ENCODE data around the gene TMEM123. TPM values are rescaled to one million over a fixed set of nuclear protein-coding genes. Genes with fewer than 3 reads are reported as not detected.

TMEM123 gene
- total RNA-seq, 4 donors from 2014 or later: 282 to 506 (median 336) TPM

- H3K9me3 ChIP-seq: no peaks in the 10 kb centered on the region
- no peak overlapping the region for H3K4me3 ChIP-seq (replicated peaks in 1 of 3)
- WGBS, 2 donors: 70 to 72% methylated on average over 6 of the region's 6 CpGs
- peak in 1 of 2 donors; percentile 11 for TF ChIP-seq POLR2A (IDR thresholded peaks at IDR 0.05)
- TF ChIP-seq, protein P1, sequence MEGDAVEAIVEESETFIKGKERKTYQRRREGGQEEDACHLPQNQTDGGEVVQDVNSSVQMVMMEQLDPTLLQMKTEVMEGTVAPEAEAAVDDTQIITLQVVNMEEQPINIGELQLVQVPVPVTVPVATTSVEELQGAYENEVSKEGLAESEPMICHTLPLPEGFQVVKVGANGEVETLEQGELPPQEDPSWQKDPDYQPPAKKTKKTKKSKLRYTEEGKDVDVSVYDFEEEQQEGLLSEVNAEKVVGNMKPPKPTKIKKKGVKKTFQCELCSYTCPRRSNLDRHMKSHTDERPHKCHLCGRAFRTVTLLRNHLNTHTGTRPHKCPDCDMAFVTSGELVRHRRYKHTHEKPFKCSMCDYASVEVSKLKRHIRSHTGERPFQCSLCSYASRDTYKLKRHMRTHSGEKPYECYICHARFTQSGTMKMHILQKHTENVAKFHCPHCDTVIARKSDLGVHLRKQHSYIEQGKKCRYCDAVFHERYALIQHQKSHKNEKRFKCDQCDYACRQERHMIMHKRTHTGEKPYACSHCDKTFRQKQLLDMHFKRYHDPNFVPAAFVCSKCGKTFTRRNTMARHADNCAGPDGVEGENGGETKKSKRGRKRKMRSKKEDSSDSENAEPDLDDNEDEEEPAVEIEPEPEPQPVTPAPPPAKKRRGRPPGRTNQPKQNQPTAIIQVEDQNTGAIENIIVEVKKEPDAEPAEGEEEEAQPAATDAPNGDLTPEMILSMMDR (IDR thresholded peaks at IDR 0.05): no peak
- H3K27ac ChIP-seq: peak overlapping the region; percentile 59 to 84 (median 61)
- intact Hi-C loops (cut with DNase I): loop anchor here (10.0 kb wide), 1 partner anchor 51 kb away; the partner anchor contains the start of gene BIRC2
- H3K27me3 ChIP-seq: no peaks in the 10 kb centered on the region
- H3K4me1 ChIP-seq: peaks cover 36 to 42% of the 10 kb centered on the region in 2 donors
- peak in 1 of 2 donors; percentile 12 for DNase-seq
- peaks cover 3 to 9% of the 10 kb centered on the region in 2 donors for H3K36me3 ChIP-seq
Observed at GRCh38 chr11:102395720-102396393, 56.7 kb downstream of the TMEM123 start.

DNA sequence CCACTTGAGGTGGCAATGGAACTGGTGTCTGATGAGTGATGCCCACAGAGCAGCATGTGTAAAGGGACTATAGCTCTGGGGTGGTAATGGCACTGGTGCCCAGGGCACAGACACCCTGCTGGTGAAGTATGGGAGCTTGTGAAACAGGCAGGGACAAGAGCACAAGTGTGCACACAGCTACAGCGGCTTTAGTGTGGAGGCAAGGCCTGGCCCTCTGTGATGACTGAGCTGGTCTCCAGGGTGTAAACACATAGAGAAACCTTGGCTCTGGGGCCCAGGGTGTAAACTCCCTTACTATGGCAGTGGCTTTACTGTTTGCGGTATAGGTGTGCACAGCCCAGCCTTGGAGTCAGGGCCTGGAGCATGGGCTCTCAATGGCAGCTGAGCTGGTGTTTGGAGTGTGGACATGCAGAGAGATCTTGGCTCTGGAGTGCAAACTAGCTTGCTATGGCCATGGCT lies 59.3 kb downstream of the TMEM123 start:
- Histone ChIP-seq H3K9me3 (no peaks in the 10 kb centered on the region), H3K4me3 (replicated peaks in 1 of 3) (no peak overlapping the region), H3K36me3 (peaks cover 0 to 4% of the 10 kb centered on the region in 2 donors), H3K4me1 (peaks cover 22 to 23% of the 10 kb centered on the region in 2 donors), H3K27ac (peak overlapping the region in 1 of 3 donors; percentile 27), H3K27me3 (no peaks in the 10 kb centered on the region)
- no peak for DNase-seq
- WGBS, 2 donors: 83 to 100% methylated on average over 2 of the region's 2 CpGs
- intact Hi-C loops (cut with DNase I): loop anchor here (5.0 to 10.0 kb wide), 2 partner anchors 48 to 104 kb away; partner anchors contain the start of gene BIRC2
- TF ChIP-seq, protein P1 (IDR thresholded peaks at IDR 0.05): no peak
- TF ChIP-seq POLR2A (IDR thresholded peaks at IDR 0.05): no peak

DNA sequence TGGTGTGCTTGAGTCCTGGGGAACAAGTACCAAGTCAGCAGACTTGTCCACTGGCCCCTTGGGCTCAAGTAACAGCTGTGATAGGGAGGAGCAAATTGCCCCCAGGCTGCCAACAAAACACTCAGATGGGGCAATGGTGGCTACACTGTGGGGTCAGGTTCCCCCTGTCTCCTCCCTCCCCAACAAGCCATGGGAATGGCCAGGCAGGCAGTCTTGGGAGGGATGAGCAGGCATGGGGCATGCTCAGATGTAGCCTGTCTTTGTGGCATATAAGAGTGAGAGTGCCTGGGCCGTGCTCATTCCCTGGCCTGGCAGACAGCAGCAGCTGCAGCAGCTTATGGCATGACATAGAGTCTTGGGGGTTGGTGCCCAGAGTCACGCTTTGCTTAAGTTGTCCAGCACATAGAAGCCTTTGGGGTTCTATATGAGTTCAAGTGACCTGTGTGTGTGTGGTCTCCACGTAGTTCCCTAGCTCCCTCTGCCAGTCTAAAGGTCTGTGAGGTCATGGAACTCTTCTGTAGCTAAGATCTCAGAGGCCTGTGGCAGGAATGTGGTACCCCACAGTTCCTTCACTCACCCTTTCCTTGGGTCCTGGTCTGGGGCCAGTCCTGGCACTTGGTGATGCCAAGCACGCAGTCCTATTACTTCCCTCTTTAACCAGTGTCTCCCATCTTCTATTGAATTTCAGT lies 60.9 kb downstream of the TMEM123 start:
- Histone ChIP-seq H3K4me1 (peaks cover 6 to 7% of the 10 kb centered on the region in 2 donors), H3K27ac (peak overlapping the region in 1 of 3 donors; percentile 16), H3K27me3 (no peaks in the 10 kb centered on the region), H3K4me3 (replicated peaks in 1 of 3) (no peak overlapping the region), H3K9me3 (no peaks in the 10 kb centered on the region), H3K36me3 (peaks cover 0 to 4% of the 10 kb centered on the region in 2 donors)
- intact Hi-C loops (cut with DNase I): loop anchor here (5.0 to 10.0 kb wide), 2 partner anchors 47 to 106 kb away; partner anchors contain the start of gene BIRC2
- no peak for TF ChIP-seq POLR2A (IDR thresholded peaks at IDR 0.05)
- TF ChIP-seq, protein P1 (IDR thresholded peaks at IDR 0.05): no peak
- 91 to 100% methylated on average over 2 to 3 of the region's 4 CpGs for WGBS, 2 donors
- no peak for DNase-seq

DNA sequence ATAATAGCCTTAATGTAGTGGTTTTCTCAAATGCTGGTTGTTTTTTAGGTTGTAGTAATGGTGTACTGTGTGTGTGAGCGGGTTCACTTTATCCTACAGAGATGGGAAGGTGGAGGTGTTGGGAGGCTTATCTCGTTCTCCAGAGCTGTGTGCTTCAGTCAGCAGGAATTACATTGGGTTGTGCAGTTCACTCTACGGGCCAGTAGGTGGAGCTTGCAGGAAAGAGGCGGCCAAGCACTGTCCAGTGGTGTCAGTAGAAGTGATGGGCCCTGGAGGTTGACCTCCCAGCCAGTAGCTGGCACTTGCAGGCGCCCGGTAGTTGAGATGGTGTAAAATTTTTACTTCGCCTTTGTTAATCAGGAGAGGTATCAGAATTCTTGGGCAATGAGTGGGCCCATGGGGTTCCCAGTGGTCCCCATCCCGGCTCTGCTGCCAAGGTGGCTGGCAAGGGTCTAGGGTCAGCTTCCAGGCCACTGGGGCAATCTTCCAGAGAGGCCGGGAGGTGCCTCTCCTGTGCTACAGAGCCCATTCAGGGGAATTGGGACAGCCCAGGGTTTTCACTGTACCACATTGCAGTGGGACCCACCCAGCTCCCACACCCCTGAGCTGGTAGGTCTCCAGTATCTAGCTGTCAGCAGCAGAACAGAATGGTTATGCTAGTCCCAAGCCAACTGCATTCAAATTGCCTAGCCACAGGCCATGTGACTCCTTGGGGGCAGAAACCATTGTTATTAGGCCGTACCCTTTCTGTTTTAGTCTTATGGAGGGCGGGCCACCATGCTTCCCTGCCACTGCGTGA lies 61.7 kb downstream of the TMEM123 start:
- Histone ChIP-seq H3K4me3 (replicated peaks in 1 of 3) (no peak overlapping the region), H3K4me1 (peaks cover 4 to 5% of the 10 kb centered on the region in 2 donors), H3K9me3 (no peaks in the 10 kb centered on the region), H3K27ac (peak overlapping the region in 1 of 3 donors; percentile 16), H3K27me3 (no peaks in the 10 kb centered on the region), H3K36me3 (peaks cover 0 to 4% of the 10 kb centered on the region in 2 donors)
- DNase-seq: peak; percentile 72 to 73
- no peak for TF ChIP-seq POLR2A (IDR thresholded peaks at IDR 0.05)
- TF ChIP-seq, protein P1 (IDR thresholded peaks at IDR 0.05): peak; percentile 75 to 88 (median 86)
- 62 to 66% methylated on average over 11 to 12 of the region's 12 CpGs for WGBS, 2 donors
- intact Hi-C loops (cut with DNase I): loop anchor here (5.0 to 10.0 kb wide), 2 partner anchors 46 to 106 kb away; partner anchors contain the start of gene BIRC2
